ENCODE data around the gene NAB2. TPM values are rescaled to one million over a fixed set of nuclear protein-coding genes. Genes with fewer than 3 reads are reported as not detected.

NAB2 gene
- polyA plus RNA-seq, 3 donors from 2014 or later, result 1.0 to 2.7 (median 1.3) TPM

- no peaks in the 10 kb centered on the region for H3K36me3 Mint-ChIP-seq
- no peak for DNase-seq
- H3K4me3 Mint-ChIP-seq, result peak overlapping the region; percentile 24 to 90 (median 49)
- H3K27me3 Mint-ChIP-seq (ENCODE audit: low read depth in 3 of 3), result peaks cover 0 to 6% (median 0%) of the 10 kb centered on the region in 3 donors
- peak overlapping the region; percentile 90 to 97 (median 94) for H3K27ac Mint-ChIP-seq
- peaks cover 24 to 26% of the 10 kb centered on the region in 2 donors for H3K4me1 Mint-ChIP-seq
- no peaks in the 10 kb centered on the region for H3K9me3 Mint-ChIP-seq
These were observed 9.1 kb upstream of the NAB2 start for GRCh38 chr12:57079821-57080220.

GRCh38 chr12:57080855-57081254, 8.1 kb upstream of the NAB2 start:
- Mint-ChIP-seq H3K4me3 (peak overlapping the region in 1 of 5 donors; percentile 25), H3K27ac (peak overlapping the region in 4 of 6 donors; percentile 25 to 78 (median 66)), H3K36me3 (no peaks in the 10 kb centered on the region), H3K27me3 (ENCODE audit: low read depth in 3 of 3) (peaks cover 0 to 6% (median 0%) of the 10 kb centered on the region in 3 donors), H3K9me3 (no peaks in the 10 kb centered on the region), H3K4me1 (peaks cover 29 to 30% of the 10 kb centered on the region in 2 donors)
- no peak for DNase-seq

- peak overlapping the region; percentile 86 to 95 (median 90) for H3K4me3 Mint-ChIP-seq
- peaks cover 34 to 40% of the 10 kb centered on the region in 2 donors for H3K4me1 Mint-ChIP-seq
- DNase-seq, result no peak
- H3K9me3 Mint-ChIP-seq, result no peaks in the 10 kb centered on the region
- peak overlapping the region; percentile 84 to 96 (median 95) for H3K27ac Mint-ChIP-seq
- peaks cover 3 to 10% (median 9%) of the 10 kb centered on the region in 3 donors for H3K27me3 Mint-ChIP-seq (ENCODE audit: low read depth in 3 of 3)
- H3K36me3 Mint-ChIP-seq, result no peaks in the 10 kb centered on the region
These were observed 2.9 kb upstream of the NAB2 start for GRCh38 chr12:57085999-57086492.

GRCh38 chr12:57086493-57087009, 2.4 kb upstream of the NAB2 start:
- peak overlapping the region; percentile 86 to 95 (median 90) for H3K4me3 Mint-ChIP-seq
- H3K27me3 Mint-ChIP-seq (ENCODE audit: low read depth in 3 of 3), result peaks cover 3 to 10% (median 9%) of the 10 kb centered on the region in 3 donors
- peaks cover 36 to 40% of the 10 kb centered on the region in 2 donors for H3K4me1 Mint-ChIP-seq
- H3K9me3 Mint-ChIP-seq, result no peaks in the 10 kb centered on the region
- peak overlapping the region; percentile 84 to 96 (median 95) for H3K27ac Mint-ChIP-seq
- peak; percentile 40 to 46 (median 42) for DNase-seq
- H3K36me3 Mint-ChIP-seq, result no peaks in the 10 kb centered on the region

GRCh38 chr12:57087010-57087690, 1.8 kb upstream of the NAB2 start:
- DNase-seq, result peak; percentile 77 to 82 (median 81)
- Mint-ChIP-seq H3K36me3 (no peaks in the 10 kb centered on the region), H3K4me3 (peak overlapping the region; percentile 89 to 97 (median 95)), H3K4me1 (peaks cover 36 to 40% of the 10 kb centered on the region in 2 donors), H3K27me3 (ENCODE audit: low read depth in 3 of 3) (peaks cover 3 to 11% (median 9%) of the 10 kb centered on the region in 3 donors), H3K27ac (peak overlapping the region; percentile 84 to 99 (median 97)), H3K9me3 (no peaks in the 10 kb centered on the region)

GRCh38 chr12:57087691-57088353, 1.1 kb upstream of the NAB2 start:
- Mint-ChIP-seq H3K36me3 (no peaks in the 10 kb centered on the region), H3K4me3 (peak overlapping the region; percentile 88 to 97 (median 95)), H3K27me3 (ENCODE audit: low read depth in 3 of 3) (peaks cover 3 to 13% (median 9%) of the 10 kb centered on the region in 3 donors), H3K4me1 (peaks cover 40 to 41% of the 10 kb centered on the region in 2 donors), H3K27ac (peak overlapping the region; percentile 84 to 99 (median 97)), H3K9me3 (no peaks in the 10 kb centered on the region)
- DNase-seq, result peak; percentile 69 to 75 (median 74)

GRCh38 chr12:57089271-57090245, 644 bp downstream of the NAB2 start:
- H3K27ac Mint-ChIP-seq, result peak overlapping the region; percentile 48 to 82 (median 72)
- peak; percentile 17 to 21 (median 18) for DNase-seq
- no peaks in the 10 kb centered on the region for H3K36me3 Mint-ChIP-seq
- H3K4me1 Mint-ChIP-seq, result peaks cover 46 to 48% of the 10 kb centered on the region in 2 donors
- no peaks in the 10 kb centered on the region for H3K9me3 Mint-ChIP-seq
- peaks cover 3 to 13% (median 9%) of the 10 kb centered on the region in 3 donors for H3K27me3 Mint-ChIP-seq (ENCODE audit: low read depth in 3 of 3)
- peak overlapping the region; percentile 85 to 89 (median 86) for H3K4me3 Mint-ChIP-seq

- H3K27ac Mint-ChIP-seq, result peak overlapping the region in 3 of 6 donors; percentile 41 to 76 (median 71)
- DNase-seq, result no peak
- peak overlapping the region; percentile 2 to 29 (median 15) for H3K4me3 Mint-ChIP-seq
- H3K27me3 Mint-ChIP-seq (ENCODE audit: low read depth in 3 of 3), result peaks cover 3 to 13% (median 9%) of the 10 kb centered on the region in 3 donors
- H3K4me1 Mint-ChIP-seq, result peaks cover 45 to 47% of the 10 kb centered on the region in 2 donors
- no peaks in the 10 kb centered on the region for H3K9me3 Mint-ChIP-seq
- no peaks in the 10 kb centered on the region for H3K36me3 Mint-ChIP-seq
These were observed 1.6 kb downstream of the NAB2 start for GRCh38 chr12:57090490-57090889.

- Mint-ChIP-seq H3K27me3 (ENCODE audit: low read depth in 3 of 3) (peaks cover 3 to 13% (median 9%) of the 10 kb centered on the region in 3 donors), H3K9me3 (no peaks in the 10 kb centered on the region), H3K27ac (peak overlapping the region in 4 of 6 donors; percentile 1 to 76 (median 47)), H3K4me1 (peaks cover 39 to 41% of the 10 kb centered on the region in 2 donors), H3K4me3 (peak overlapping the region; percentile 2 to 29 (median 15)), H3K36me3 (peaks cover 0 to 5% (median 3%) of the 10 kb centered on the region in 3 donors)
- no peak for DNase-seq
These were observed 2.2 kb downstream of the NAB2 start for GRCh38 chr12:57090924-57091637.

- peaks cover 3 to 11% (median 6%) of the 10 kb centered on the region in 3 donors for H3K36me3 Mint-ChIP-seq
- peak overlapping the region in 2 of 5 donors; percentile 9 to 53 for H3K4me3 Mint-ChIP-seq
- peaks cover 31 to 33% of the 10 kb centered on the region in 2 donors for H3K4me1 Mint-ChIP-seq
- no peak for DNase-seq
- peaks cover 3 to 13% (median 10%) of the 10 kb centered on the region in 3 donors for H3K27me3 Mint-ChIP-seq (ENCODE audit: low read depth in 3 of 3)
- H3K27ac Mint-ChIP-seq, result peak overlapping the region in 1 of 6 donors; percentile 30
- no peaks in the 10 kb centered on the region for H3K9me3 Mint-ChIP-seq
These were observed 3.0 kb downstream of the NAB2 start for GRCh38 chr12:57091638-57092528.

- no peak for DNase-seq
- Mint-ChIP-seq H3K4me1 (peaks cover 30 to 33% of the 10 kb centered on the region in 2 donors), H3K4me3 (no peak overlapping the region), H3K9me3 (no peaks in the 10 kb centered on the region), H3K27ac (peak overlapping the region in 3 of 6 donors; percentile 19 to 68 (median 46)), H3K36me3 (peaks cover 6 to 16% (median 9%) of the 10 kb centered on the region in 3 donors), H3K27me3 (ENCODE audit: low read depth in 3 of 3) (peaks cover 3 to 13% (median 10%) of the 10 kb centered on the region in 3 donors)
These were observed 3.6 kb downstream of the NAB2 start for GRCh38 chr12:57092529-57092862.
